Panc1 (cell line): ENCODE results near the gene BRSK1.

Experiments
- CTCF ChIP-seq: fragments of 450-650 bp; IDR thresholded peaks from 2 replicates; pipeline ENCODE4 v1.5.1; 2017; ENCODE audit warnings: mild to moderate bottlenecking
- TCF7L2 ChIP-seq: IDR thresholded peaks from 2 replicates; pipeline ENCODE4 v1.6.1; 2011; ENCODE audit warnings: mild to moderate bottlenecking, low read depth, low read length, inconsistent platforms

GRCh38 chr19:55269299-55269698 lies 14.5 kb upstream of the BRSK1 start:
- no peak for TF ChIP-seq TCF7L2
- TF ChIP-seq CTCF = no peak
